ENCODE results near the gene FIGN.

Gene FIGN

DNA sequence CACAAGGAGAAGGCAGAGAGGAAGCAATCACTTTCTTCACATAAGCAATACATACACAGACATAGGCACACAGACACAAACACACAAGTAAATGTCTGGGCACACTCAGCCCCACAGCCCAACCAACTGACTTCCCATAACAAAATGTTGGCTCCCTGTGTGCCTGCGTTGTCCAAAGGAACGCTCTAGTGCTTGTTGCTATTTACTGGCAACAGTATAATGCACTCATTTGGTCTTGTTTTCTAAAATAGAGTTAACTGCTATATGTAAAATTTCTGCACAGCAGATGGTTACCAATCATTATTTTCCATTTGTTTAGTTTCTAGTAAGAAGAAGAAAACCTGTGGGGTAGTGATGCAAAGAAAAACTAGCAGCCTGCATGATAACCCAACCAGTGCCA is 16.5 kb downstream of the FIGN start:
- no peak for FAIRE-seq

DNA sequence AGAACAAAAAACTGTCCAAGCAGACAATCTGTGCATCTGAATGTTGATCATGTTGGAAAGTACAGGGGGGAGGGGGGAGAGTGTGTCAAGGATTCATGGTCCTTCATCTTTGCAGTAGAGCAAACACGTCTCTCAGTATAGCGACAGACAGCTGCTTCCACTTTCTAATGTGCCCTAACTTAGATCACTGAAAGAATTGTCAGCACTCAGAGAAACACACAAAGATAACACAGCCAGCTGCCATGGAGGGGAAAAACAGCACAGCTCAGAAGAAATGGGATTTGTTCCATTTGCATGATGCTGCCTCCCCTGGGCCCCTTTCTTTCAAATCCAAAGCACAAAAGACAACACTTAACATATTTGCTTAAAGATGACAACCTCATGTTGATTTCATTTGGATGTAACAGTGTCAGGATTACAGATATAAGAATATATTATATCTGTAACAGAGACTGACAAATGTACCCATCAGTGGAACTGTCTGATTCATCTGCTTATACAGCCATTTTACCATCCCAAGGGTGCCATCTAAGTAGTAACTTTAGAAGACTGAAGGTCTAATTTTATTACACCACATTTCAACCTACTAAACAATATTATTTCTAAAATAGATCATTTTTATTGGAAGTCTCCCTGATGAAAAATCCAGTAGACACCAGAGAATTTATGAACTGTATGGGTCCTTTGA is 17.7 kb downstream of the FIGN start:
- TF ChIP-seq, protein P1, sequence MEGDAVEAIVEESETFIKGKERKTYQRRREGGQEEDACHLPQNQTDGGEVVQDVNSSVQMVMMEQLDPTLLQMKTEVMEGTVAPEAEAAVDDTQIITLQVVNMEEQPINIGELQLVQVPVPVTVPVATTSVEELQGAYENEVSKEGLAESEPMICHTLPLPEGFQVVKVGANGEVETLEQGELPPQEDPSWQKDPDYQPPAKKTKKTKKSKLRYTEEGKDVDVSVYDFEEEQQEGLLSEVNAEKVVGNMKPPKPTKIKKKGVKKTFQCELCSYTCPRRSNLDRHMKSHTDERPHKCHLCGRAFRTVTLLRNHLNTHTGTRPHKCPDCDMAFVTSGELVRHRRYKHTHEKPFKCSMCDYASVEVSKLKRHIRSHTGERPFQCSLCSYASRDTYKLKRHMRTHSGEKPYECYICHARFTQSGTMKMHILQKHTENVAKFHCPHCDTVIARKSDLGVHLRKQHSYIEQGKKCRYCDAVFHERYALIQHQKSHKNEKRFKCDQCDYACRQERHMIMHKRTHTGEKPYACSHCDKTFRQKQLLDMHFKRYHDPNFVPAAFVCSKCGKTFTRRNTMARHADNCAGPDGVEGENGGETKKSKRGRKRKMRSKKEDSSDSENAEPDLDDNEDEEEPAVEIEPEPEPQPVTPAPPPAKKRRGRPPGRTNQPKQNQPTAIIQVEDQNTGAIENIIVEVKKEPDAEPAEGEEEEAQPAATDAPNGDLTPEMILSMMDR (IDR thresholded peaks at IDR 0.05; ENCODE audit: insufficient read depth, missing control alignments) = no peak
- no peak for DNase-seq (ENCODE audit: insufficient read length, low spot score)
- no peak for FAIRE-seq

More for the DNA sequence above, 16.5 kb downstream of the FIGN start:
- DNase-seq (ENCODE audit: insufficient read length, low spot score) = no peak
- TF ChIP-seq, protein P1 (IDR thresholded peaks at IDR 0.05; ENCODE audit: insufficient read depth, missing control alignments) = no peak

DNA sequence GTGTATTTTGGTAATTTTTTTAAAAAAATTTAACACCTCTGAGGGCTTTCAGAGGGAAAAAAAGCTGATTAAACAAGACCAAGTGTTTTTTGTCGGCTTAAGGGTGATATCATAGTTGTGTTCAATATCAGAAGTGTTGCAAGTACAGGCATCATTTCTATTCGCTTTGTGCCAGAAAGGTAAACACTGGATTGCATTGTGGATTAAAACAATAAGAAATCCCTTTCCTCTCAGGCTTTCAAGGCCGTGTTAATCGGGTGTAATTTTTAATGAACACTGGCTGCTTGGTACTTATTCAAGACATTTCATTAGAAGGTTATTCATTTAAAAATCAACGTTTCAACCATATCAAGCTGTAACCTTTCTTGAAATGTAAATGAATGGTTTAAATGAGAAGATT is 18.3 kb downstream of the FIGN start:
- TF ChIP-seq, protein P1 (IDR thresholded peaks at IDR 0.05; ENCODE audit: insufficient read depth, missing control alignments) = no peak
- no peak for FAIRE-seq
- DNase-seq (ENCODE audit: insufficient read length, low spot score) = no peak

DNA sequence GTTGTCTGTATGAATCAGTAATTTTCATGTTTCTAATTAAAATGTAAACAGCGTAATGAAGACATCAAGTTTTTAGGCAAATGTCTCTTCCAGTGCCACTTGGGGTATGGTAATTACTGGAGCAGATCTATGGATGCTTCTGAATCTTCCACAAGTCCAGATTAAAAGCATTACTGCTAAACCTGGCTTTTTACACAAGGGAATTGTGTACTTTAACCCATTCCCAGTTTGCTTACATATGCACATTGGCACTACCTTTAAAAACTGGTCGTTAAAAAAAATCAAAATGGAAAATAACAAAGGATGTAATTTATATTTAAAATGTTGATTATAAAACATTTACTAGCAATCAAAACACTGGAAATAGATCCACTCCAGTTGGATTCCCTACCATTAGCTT is 19.7 kb downstream of the FIGN start:
- TF ChIP-seq, protein P1 (IDR thresholded peaks at IDR 0.05; ENCODE audit: insufficient read depth, missing control alignments) = no peak
- FAIRE-seq (no peak), DNase-seq (ENCODE audit: insufficient read length, low spot score) (no peak)

DNA sequence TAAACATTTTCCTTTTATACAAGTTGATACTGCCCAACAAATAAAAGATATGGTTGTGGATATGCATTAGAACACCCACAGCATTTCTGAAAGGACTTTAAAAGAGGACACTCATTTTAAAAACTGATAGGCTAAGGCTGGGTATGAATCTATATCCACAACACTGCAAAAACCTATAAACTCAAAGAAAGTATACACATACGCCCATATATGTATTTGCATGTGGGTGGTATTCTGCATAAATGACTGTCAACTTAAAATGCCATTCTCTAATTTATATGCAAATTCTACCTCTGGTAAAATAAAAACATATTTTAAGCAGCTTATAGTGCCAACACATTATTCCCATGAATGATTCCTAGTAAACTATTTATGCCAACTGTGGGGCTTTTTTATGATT is 20.1 kb downstream of the FIGN start:
- FAIRE-seq = no peak
- DNase-seq (ENCODE audit: insufficient read length, low spot score) = no peak
- TF ChIP-seq, protein P1 (IDR thresholded peaks at IDR 0.05; ENCODE audit: insufficient read depth, missing control alignments) = no peak

DNA sequence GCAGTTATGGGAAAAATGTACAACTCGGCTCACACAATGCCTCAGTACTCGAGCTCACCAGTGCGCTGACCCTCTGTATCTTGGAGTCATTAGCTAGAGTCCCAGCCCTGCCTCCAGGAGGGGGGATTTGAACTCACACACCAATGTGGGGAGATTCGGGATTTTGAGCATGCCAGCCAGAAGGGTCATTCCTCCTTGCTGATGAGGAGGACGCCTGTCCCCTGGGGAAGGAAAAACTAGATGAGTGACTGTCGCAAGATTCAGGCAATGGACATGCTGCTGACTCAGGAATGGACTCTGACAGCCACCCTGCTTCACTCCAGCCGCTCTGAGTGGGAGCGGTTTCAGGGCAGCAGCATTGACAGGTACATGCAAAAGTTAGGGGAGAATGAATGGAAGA is 20.6 kb downstream of the FIGN start:
- DNase-seq (ENCODE audit: insufficient read length, low spot score) (no peak), FAIRE-seq (no peak)
- TF ChIP-seq, protein P1 (IDR thresholded peaks at IDR 0.05; ENCODE audit: insufficient read depth, missing control alignments) = no peak

DNA sequence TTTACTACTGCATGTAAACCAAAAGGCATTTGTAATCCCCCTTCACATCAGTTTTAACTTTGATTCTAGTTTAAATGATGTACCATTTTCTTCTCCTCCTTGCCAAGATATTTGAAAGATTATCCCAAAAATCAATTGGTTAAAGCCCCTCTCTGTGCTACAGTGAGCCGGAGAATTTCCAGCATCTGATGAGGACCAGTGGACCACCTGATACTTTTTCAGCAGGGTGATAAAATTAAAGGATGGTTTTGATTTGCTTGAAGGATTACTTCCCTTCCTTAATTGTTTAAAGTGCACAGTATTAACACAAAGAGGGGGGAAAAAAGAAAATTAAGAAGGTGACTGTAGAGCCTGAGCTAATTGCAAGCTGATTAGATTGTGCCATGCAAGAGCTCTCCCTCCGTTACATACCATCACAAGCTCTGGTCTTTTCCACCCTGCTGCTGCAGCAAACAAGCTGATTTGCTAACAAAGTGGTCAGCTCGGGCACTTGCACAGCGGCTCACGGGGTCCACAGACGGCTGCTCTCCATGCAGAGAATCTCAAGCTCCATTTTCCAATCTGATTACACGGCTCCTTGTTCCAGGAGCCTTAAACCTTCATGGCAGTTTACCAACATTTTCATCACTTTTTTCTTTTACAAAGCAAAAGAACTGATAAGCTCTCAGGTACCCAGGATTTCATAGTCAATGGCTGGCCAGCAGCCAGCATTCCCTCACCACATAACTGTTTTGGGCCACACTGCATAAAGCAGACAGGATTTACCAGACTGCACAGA is 22.1 kb downstream of the FIGN start:
- no peak for FAIRE-seq

More for the DNA sequence above, 22.1 kb downstream of the FIGN start:
- TF ChIP-seq, protein P1 (IDR thresholded peaks at IDR 0.05; ENCODE audit: insufficient read depth, missing control alignments) = no peak
- DNase-seq (ENCODE audit: insufficient read length, low spot score) = no peak

All from D721Med (cell line).